Left renal cortex interstitium (tissue), 4 donors: ENCODE results near the gene ELMO3. TPM values are rescaled to one million over a fixed set of nuclear protein-coding genes. Genes with fewer than 3 reads are reported as not detected.

Source experiments
- DNase-seq, 4 donors: peaks; one replicate each; pipeline ENCODE4 v3.0.0-alpha.2; 2013; ENCODE audit warnings: low read depth in 4 of 4, low spot score in 2 of 4, missing footprints in 1 of 4
- polyA plus RNA-seq, 4 donors: library from polyadenylated mRNA; unstranded; fragments of 120-200 nt; gene quantifications; one replicate each; pipeline ENCODE4 v1.2.1, GENCODE V29; 2013; ENCODE audit not compliant: insufficient read length in 4 of 4

Gene ELMO3
- polyA plus RNA-seq, 4 donors: 5.7 to 7.7 (median 6.3) TPM

GRCh38 chr16:67212766-67213165, 13.8 kb downstream of the ELMO3 start:
- DNase-seq: no peak

- DNase-seq: no peak
These were observed 14.5 kb downstream of the ELMO3 start for GRCh38 chr16:67213197-67214019.

DNA sequence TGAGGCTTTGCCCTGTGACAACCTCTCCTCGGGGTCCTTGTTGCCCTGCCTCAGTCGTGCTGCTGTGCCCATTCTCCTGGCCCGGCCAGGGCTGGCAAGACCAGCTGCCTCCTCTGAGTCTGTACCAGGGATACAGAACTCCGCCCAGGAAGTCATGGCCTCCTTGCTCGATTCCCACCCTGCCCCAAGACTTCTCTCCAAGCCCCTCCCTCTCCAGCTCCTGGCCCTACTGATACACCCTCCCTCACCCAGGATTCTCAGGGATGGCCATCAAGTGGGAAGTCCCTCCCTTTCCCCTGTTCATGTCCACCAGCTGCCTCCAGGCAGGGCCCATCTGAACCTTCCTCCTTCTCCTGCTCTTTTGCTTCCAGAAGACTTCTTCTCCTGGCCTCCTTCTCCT, 16.8 kb downstream of the ELMO3 start:
- DNase-seq: no peak

DNA sequence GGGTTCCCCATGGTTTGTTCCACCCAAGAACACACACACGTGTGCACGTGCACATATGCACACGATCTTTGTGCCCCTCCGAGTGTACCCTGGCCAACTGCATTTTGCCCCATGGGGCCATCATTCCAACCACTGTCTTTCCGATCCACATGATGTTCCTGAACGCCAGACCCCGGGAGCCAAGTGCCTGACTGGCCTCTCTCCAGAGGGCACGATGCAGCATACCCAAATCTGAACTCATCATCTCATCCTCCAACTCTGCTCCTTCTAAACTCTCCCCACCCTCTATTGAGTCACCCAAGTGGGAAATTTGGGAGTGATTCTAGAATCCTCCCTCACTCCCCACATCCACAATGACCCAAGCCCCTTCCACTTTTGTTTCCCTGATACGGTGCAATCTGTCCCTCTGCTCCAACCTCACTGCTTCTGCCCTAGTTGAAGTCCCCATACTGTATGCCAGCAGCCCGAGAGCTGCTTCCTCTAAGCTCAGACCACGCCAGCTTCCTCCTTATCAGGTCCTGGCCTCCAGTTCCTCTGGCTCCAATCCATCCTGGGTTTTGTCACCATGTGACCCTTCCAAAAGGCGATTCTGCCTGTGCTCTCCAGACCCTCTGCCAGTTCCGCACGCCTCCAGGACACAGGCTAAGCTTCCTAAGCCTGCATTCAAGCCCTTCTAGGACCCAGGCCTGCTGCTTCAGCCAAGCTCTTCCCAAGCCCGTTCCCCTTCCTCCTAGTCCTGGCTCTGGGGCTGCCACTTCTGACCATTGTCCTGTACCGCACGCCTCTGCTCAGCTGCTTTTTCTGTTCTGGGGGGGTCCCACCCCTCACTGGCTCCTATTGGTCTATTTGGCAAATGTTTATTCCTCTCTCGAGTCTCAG, 17.9 kb downstream of the ELMO3 start:
- DNase-seq: no peak

GRCh38 chr16:67223992-67224391, 25.1 kb downstream of the ELMO3 start:
- DNase-seq: no peak

- no peak for DNase-seq
These were observed 27.4 kb downstream of the ELMO3 start for GRCh38 chr16:67226295-67226803.

- peak; percentile 92 to 99 (median 93) for DNase-seq
These were observed 28.1 kb downstream of the ELMO3 start, which contains the start of gene TMEM208 for GRCh38 chr16:67226804-67227566. TMEM208 (plus strand) TSS chr16:67227130; CDS start chr16:67227219, 89 bp downstream.

DNA sequence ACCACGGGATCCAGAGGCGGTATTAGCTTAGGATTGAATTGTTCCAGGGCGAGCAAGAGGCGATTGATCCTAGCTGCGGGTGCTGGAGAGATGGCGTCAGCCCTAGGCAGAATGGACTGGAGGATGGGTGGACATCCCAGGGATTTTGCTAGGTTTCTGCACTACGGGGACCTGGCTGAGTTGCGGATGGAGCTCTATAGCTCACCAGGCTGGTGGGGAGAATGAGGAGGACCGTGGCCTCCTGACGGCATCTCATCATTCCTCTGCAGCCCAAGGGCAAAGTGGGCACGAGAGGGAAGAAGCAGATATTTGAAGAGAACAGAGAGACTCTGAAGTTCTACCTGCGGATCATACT, 28.6 kb downstream of the ELMO3 start:
- DNase-seq: no peak

DNA sequence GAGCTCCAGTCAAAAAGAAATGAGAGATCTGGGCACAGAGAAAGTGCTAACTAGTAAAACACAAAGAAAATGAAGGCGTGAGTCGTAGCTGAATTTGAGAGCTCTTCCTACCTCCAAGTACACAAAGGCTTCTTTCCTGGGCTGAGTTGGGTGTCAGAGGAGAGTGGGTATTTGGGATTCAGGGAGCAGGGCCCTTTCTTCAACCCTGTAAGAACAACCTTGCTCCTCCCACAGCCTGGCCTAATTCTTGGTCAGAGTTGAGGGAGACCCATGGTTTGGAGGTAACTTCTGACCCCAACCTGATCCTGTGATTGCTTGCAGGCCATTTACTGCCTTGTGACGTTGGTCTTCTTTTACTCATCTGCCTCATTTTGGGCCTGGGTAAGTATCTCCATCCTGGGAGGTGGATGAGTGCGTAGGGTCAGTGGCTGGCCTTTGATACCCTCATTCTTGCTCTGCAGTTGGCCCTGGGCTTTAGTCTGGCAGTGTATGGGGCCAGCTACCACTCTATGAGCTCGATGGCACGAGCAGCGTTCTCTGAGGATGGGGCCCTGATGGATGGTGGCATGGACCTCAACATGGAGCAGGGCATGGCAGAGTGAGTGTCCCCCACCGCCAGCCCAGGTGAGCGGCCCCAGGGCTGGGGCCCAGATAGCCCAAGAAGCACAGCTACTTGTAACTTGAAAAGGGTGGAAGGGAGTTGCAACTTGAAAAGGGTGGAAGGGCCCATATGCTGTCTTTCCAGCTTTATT, 29.3 kb downstream of the ELMO3 start:
- no peak for DNase-seq

- no peak for DNase-seq
These were observed 30.0 kb downstream of the ELMO3 start for GRCh38 chr16:67228905-67229304.

- no peak for DNase-seq
These were observed 31.2 kb downstream of the ELMO3 start for GRCh38 chr16:67229906-67230808.

DNA sequence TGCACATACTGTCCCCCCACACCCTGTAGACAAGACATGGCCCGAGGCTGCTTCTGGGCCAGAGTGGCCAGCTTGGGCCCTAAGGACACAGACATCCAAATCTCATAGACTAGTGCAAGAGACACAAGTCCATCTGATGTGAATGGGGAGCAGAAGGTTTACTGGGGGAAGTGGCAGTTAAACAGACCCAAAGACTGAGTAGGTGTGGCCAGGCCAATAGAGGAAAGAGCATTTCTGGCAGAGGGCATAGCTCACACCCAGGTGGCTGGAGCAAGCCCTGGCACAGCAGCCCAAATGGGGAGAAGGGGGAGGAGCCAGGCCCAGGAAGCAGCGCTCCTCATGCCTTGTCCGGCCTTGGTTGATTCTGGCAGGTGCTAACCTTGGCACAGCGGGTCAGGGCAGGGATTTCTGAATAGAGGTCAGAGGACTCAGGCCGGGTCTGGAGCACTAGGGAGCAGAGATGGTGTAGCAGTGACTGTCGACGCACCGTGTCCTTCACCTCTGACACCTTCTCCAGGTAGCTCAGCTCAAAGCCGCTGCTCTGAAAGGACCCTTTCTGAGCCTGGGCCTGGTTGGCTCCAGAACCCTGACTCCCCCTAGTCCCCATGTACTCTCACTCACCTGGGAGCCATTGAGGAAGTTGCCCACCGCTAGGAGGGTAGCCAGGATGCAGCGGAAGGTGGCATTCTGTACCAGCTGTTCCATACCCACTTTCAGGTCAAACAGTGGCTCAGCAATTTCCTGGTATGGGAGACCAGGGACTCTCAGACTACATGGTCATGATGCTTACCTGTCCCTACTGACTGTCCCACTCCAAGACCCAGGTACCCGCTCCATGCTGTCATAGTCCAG, 32.1 kb downstream of the ELMO3 start:
- DNase-seq: no peak

GRCh38 chr16:67233596-67233995, 34.7 kb downstream of the ELMO3 start:
- DNase-seq: no peak

GRCh38 chr16:67234180-67234597, 35.3 kb downstream of the ELMO3 start:
- no peak for DNase-seq

DNA sequence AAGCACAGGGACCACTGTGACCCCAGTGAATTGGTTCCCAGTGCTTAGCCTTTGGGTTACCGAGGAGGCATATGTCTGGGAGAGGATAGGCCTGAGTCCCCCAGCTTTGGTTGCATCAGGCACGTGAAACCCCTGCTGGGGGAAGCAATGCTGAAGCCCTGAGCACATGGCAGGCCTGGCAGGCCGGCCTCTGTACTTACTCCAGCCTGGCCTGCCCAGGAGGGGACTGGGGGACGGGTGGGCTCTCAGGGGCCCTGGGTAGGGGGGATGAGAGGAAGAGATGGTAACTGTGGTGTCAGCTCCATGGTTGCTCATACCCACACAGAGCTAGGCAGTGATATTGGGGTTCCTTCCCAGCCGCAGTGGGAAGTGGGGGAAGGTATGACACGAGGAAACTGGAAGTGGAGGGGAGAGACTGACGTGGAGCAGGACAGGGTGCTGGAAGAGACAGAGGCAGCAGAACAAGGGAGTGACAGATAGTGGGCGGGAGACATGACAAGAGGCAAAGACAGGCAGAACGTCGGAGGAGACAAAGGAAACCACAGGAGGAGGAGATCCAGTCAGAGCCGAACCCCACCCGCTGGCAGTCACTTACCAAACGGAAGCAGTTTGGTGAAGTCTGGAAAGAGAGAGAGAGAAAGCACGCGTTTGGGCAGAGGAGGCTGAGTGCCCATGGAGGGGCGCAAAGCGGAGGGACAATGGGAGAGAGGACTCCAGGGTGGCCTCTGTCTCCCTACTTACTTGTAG, 37.1 kb downstream of the ELMO3 start:
- DNase-seq: no peak

DNA sequence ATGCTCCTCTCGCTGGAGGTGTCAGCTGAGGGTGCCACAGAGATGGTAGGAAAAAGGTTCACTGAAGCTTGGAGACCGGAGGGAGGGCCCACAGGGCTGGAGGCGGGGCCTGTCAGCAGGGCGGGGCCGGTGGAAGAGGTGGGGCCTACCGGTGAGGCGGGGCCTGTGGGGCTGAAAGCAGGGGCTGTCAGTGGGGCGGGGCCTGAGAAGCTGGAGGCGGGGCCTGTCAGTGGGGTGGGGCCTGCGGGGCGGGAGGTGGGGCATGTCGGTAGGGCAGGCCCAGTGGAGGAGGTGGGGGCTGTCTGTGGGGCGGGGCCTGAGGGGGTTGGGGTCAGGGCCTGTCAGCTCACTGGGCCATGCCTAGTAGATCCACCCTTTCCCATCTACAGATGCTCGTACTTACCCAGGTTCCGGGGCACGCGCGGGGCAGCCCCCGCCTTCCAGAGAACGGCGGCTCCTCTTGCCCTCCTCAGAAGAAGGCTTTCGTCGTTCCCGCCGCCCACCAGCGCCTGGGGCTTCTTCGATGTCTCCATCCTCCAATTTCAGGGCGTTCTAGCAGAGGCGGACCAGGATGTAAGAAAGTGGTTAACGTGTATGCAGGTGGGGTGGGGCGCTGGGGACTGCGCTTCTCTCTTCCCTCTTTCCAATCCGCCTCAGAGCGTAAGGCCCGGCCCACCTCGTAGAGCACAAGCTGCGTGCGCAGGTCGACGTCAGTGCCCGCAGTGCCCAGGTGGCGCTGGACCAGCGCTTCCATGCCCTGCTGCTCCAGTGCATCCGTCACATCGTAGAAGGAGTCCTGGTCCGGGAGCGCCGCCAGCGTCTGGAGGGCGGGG, 37.8 kb downstream of the ELMO3 start:
- DNase-seq: no peak
